ENCODE measurements around the gene EXT2. TPM values are rescaled to one million over a fixed set of nuclear protein-coding genes. Genes with fewer than 3 reads are reported as not detected.

The EXT2 gene
- total RNA-seq, 1 donor from 2014 or later, result 53.7 TPM

DNA sequence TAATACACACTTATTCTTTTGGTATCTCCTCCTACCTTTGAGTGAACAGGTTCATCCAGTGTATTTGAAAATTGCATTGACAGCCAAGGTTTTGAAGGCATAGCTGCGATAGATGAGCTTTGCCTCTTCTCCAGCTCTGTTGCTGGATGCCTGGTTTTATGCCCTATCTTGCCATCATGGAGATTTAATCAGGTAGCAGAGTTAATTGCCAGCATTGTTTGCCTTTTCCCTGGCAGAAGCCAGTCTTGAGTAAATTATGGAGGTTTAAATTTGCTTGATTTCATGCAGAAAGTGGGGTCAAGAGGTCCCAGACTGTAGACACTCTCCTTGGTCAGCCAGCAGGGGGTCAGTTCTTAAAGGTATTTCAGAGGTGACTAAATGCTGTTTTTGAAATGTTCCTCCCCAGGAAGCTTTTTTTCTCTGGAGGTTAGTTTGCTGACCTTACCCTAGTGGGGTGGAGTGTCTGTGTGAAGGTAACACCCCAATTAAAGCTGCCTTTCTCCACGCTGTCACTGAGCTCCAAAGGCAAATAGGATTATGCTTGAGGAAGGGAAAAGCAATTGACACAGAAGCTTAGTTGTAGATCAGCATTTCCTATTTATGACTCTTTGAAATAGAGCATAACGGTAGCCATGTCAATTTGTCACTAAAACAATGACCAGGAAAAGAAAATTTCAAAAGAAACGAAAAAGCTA lies 96.0 kb downstream of the EXT2 start:
- no peak overlapping the region for H3K27ac ChIP-seq
- H3K36me3 ChIP-seq, result no peaks in the 10 kb centered on the region
- TF ChIP-seq, protein P1, sequence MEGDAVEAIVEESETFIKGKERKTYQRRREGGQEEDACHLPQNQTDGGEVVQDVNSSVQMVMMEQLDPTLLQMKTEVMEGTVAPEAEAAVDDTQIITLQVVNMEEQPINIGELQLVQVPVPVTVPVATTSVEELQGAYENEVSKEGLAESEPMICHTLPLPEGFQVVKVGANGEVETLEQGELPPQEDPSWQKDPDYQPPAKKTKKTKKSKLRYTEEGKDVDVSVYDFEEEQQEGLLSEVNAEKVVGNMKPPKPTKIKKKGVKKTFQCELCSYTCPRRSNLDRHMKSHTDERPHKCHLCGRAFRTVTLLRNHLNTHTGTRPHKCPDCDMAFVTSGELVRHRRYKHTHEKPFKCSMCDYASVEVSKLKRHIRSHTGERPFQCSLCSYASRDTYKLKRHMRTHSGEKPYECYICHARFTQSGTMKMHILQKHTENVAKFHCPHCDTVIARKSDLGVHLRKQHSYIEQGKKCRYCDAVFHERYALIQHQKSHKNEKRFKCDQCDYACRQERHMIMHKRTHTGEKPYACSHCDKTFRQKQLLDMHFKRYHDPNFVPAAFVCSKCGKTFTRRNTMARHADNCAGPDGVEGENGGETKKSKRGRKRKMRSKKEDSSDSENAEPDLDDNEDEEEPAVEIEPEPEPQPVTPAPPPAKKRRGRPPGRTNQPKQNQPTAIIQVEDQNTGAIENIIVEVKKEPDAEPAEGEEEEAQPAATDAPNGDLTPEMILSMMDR (IDR thresholded peaks at IDR 0.05), result no peak
- H3K4me1 ChIP-seq, result no peaks in the 10 kb centered on the region
- H3K9me3 ChIP-seq, result peaks cover 17% of the 10 kb centered on the region
- ATAC-seq (no peak), DNase-seq (no peak)
- intact Hi-C loops (cut with DNase I), result no loop called here
- no peak overlapping the region for H3K4me3 ChIP-seq
- no peaks in the 10 kb centered on the region for H3K27me3 ChIP-seq (ENCODE audit: low read depth)

DNA sequence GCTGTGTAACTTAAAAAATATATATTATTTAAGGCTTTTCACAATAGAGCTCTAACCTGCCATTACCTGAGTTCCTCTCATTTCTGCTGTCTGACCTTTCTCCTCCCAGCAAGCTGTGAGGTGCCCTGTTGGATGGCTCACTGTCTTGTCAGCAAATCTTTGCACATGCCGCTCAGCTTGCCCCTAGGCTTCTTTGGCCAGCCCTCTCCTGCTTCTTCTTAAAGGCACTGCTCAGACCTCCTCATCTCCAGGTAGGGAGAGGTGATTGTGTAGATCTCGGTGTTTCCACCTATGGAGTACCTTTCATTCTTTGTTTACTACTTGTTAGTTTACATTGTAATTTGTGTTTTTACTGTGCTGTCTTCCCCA lies 96.5 kb downstream of the EXT2 start:
- TF ChIP-seq, protein P1 (IDR thresholded peaks at IDR 0.05), result no peak
- Histone ChIP-seq H3K9me3 (peaks cover 17% of the 10 kb centered on the region), H3K4me1 (no peaks in the 10 kb centered on the region), H3K4me3 (no peak overlapping the region), H3K27ac (no peak overlapping the region), H3K27me3 (ENCODE audit: low read depth) (no peaks in the 10 kb centered on the region), H3K36me3 (no peaks in the 10 kb centered on the region)
- DNase-seq (no peak), ATAC-seq (no peak)
- intact Hi-C loops (cut with DNase I), result no loop called here

DNA sequence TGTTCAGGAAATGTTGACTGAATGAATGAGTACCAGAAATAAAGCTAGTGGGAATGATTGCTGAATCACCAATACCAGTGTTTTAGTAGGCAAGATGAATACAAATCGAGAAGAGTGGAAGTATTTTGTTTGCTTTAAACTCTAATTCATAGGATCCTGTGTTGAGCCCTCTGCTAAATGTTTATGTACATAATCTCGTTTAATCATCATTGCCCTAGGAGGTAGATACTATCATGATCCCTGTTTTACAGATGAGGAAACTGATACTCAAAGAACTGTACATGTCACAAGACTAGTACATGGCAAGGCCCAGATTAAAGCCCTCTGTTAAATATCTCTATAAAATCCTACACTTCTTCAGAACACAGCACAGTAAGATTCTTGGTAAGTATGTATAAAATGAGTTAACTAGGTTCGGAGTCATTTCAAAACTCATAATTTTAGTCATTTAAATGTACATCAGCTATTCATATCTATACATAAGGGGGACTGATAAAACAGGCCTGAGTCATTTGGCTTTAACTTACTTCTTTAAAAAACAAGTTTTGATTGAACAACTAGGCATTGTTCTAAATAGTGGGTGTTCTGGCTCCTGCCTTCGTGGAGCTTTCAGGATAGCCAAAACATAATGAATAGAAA lies 97.1 kb downstream of the EXT2 start:
- ATAC-seq, result no peak
- intact Hi-C loops (cut with DNase I), result no loop called here
- H3K36me3 ChIP-seq, result peaks cover 1% of the 10 kb centered on the region
- H3K27me3 ChIP-seq (ENCODE audit: low read depth), result no peaks in the 10 kb centered on the region
- no peak overlapping the region for H3K4me3 ChIP-seq
- H3K9me3 ChIP-seq, result peaks cover 17% of the 10 kb centered on the region
- H3K27ac ChIP-seq, result no peak overlapping the region
- TF ChIP-seq, protein P1 (IDR thresholded peaks at IDR 0.05), result no peak
- DNase-seq, result no peak
- no peaks in the 10 kb centered on the region for H3K4me1 ChIP-seq

DNA sequence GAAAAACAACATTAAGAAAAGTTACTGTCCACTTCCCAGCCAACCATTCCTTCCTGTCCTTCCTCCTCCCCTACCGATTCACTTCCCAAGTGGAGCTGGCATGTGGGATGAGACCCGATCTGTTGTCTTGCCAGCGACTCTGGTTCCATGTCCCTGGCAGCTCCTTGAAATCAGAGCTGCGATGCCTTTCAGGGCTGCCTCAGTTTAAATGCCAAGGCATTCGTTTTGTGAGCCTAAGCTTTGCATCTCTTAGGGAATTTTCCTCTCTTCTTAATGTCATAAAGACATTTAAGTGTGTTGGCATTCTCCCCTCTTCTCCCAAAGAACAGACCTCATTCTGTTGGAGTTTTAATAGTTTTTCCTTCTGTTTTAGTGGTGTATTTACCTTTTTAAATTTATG lies 98.4 kb downstream of the EXT2 start:
- no peak for ATAC-seq
- H3K4me3 ChIP-seq, result no peak overlapping the region
- DNase-seq, result no peak
- H3K27ac ChIP-seq, result no peak overlapping the region
- peaks cover 14% of the 10 kb centered on the region for H3K36me3 ChIP-seq
- H3K4me1 ChIP-seq, result no peaks in the 10 kb centered on the region
- H3K9me3 ChIP-seq, result peaks cover 6% of the 10 kb centered on the region
- TF ChIP-seq, protein P1 (IDR thresholded peaks at IDR 0.05), result no peak
- intact Hi-C loops (cut with DNase I), result no loop called here
- no peaks in the 10 kb centered on the region for H3K27me3 ChIP-seq (ENCODE audit: low read depth)

DNA sequence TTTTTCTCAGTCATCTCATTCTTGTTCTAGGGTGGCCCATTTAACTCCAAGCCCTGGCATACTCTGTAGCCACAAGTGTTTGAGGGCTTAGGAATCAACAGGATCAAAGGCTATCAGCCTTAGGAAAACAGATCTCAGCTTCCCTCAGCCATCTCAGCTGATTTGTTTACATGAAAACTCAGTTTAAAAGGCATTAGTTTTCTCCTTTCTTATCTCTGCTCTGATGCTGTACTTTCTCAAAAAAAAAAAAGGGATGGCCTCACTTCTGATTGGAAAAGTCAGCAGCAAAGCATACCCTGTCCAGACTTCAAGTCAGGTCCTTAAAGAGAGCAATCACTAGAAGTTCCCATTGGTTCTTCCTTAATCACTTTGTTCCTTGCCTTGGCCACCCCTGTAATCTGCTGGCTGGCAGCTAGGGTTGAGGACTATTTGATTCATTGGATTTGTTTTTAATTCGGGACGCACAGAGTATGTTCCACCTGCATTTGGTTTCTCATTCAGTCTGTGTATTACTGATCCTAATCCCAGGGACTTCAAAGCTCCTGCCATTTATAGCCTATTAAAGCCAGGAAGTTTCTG lies 102.8 kb downstream of the EXT2 start:
- H3K4me3 ChIP-seq, result no peak overlapping the region
- peaks cover 19% of the 10 kb centered on the region for H3K36me3 ChIP-seq
- no peaks in the 10 kb centered on the region for H3K9me3 ChIP-seq
- intact Hi-C loops (cut with DNase I), result no loop called here
- H3K4me1 ChIP-seq, result no peaks in the 10 kb centered on the region
- no peak for ATAC-seq
- H3K27ac ChIP-seq, result no peak overlapping the region
- no peak for DNase-seq
- TF ChIP-seq, protein P1 (IDR thresholded peaks at IDR 0.05), result no peak
- no peaks in the 10 kb centered on the region for H3K27me3 ChIP-seq (ENCODE audit: low read depth)

Data from lower lobe of right lung (tissue), 2 donors.